ENCODE measurements around the gene NRXN3. TPM values are rescaled to one million over a fixed set of nuclear protein-coding genes. Genes with fewer than 3 reads are reported as not detected.

The NRXN3 gene
- total and polyA plus RNA-seq, 2 experiments from 2014 or later = 1.0 to 1.8 TPM

DNA sequence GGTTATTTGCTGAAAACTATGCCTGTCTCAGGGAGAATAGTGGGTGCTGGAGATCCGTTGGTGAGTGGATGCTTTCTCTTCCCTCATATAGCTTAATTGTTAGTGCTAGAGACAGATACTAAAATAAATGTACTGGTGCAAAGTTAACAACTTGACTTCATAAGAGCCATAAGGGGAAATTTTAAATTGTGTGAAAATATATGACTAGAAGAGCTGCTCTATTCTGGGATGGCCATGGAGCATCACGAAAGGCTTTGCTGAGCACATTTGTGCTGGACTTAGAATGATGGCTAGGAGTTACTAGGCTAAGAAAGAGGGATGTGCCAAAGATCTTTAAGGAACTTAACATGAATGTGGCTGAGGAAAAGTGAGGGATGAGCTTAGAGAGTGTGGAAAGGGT is 668.8 kb downstream of the NRXN3 start:
- Mint-ChIP-seq H3K4me3 (no peak overlapping the region), H3K27me3 (ENCODE audit: insufficient read depth, low read depth, poor library complexity) (peaks cover 2% of the 10 kb centered on the region), H3K36me3 (ENCODE audit: low read depth) (peaks cover 13% of the 10 kb centered on the region; the same call in 2 of the 3 replicates), H3K27ac (no peak overlapping the region), H3K9me3 (peaks cover 7% of the 10 kb centered on the region; the same call in 2 of the 3 replicates), H3K4me1 (peaks cover 22% of the 10 kb centered on the region)
- Histone ChIP-seq H2AFZ (no peak overlapping the region), H3K27ac (ENCODE audit: low read depth) (no peak overlapping the region), H3K4me3 (no peak overlapping the region), H3K36me3 (ENCODE audit: insufficient read depth) (0 out of 2 replicates have a peak, but pooled peaks cover 5% of the 10 kb centered on the region), H3K27me3 (ENCODE audit: insufficient read depth) (no peaks in the 10 kb centered on the region), H3K4me1 (ENCODE audit: insufficient read depth) (no peaks in the 10 kb centered on the region), H3K79me2 (replicated peaks; ENCODE audit: insufficient read depth) (no peaks in the 10 kb centered on the region), H3K9me2 (ENCODE audit: insufficient read depth) (no peaks in the 10 kb centered on the region), H3F3A (replicated peaks; ENCODE audit: low read depth) (no peaks in the 10 kb centered on the region), H3K4me2 (no peak overlapping the region), H4K20me1 (replicated peaks; ENCODE audit: insufficient read depth) (no peaks in the 10 kb centered on the region)
- TF ChIP-seq EZH2phosphoT487 (IDR thresholded peaks at IDR 0.05; ENCODE audit: unreplicated experiment) = no peak
- ATAC-seq = no peak
- DNase-seq (ENCODE audit: low spot score) = no peak

GRCh38 chr14:78840898-78841297 is 670.7 kb downstream of the NRXN3 start:
- Histone ChIP-seq H3K27me3 (ENCODE audit: insufficient read depth) (no peaks in the 10 kb centered on the region), H3K4me1 (ENCODE audit: insufficient read depth) (no peaks in the 10 kb centered on the region), H4K20me1 (replicated peaks; ENCODE audit: insufficient read depth) (no peaks in the 10 kb centered on the region), H3K4me3 (no peak overlapping the region), H3K27ac (ENCODE audit: low read depth) (no peak overlapping the region), H2AFZ (no peak overlapping the region), H3F3A (replicated peaks; ENCODE audit: low read depth) (no peaks in the 10 kb centered on the region), H3K9me2 (ENCODE audit: insufficient read depth) (no peaks in the 10 kb centered on the region), H3K36me3 (ENCODE audit: insufficient read depth) (0 out of 2 replicates have a peak, but pooled peaks cover 5% of the 10 kb centered on the region), H3K4me2 (no peak overlapping the region), H3K79me2 (replicated peaks; ENCODE audit: insufficient read depth) (no peaks in the 10 kb centered on the region)
- peaks cover 7% of the 10 kb centered on the region; the same call in 2 of the 3 replicates for H3K9me3 Mint-ChIP-seq
- ATAC-seq (no peak), DNase-seq (ENCODE audit: low spot score) (no peak)
- H3K36me3 Mint-ChIP-seq (ENCODE audit: low read depth) = peaks cover 16% of the 10 kb centered on the region; the same call in 2 of the 3 replicates
- no peaks in the 10 kb centered on the region for H3K27me3 Mint-ChIP-seq (ENCODE audit: insufficient read depth, low read depth, poor library complexity)
- no peak overlapping the region for H3K4me3 Mint-ChIP-seq
- H3K27ac Mint-ChIP-seq = no peak overlapping the region
- peaks cover 18% of the 10 kb centered on the region for H3K4me1 Mint-ChIP-seq
- TF ChIP-seq CREB1 (CRISPR knock-in tag; IDR thresholded peaks at IDR 0.05; ENCODE audit: low read depth) (no peak), NANOG (IDR thresholded peaks at IDR 0.05; ENCODE audit: borderline replicate concordance) (no peak), EZH2 (IDR thresholded peaks at IDR 0.05; ENCODE audit: low read depth, unreplicated experiment) (no peak), ZNF114 (CRISPR knock-in tag; IDR thresholded peaks at IDR 0.05) (no peak), EZH2phosphoT487 (IDR thresholded peaks at IDR 0.05; ENCODE audit: unreplicated experiment) (no peak), ZNF331 (CRISPR knock-in tag; IDR thresholded peaks at IDR 0.05; ENCODE audit: low read depth) (no peak), JUNB (IDR thresholded peaks at IDR 0.05; ENCODE audit: unreplicated experiment) (no peak), STAT1 (IDR thresholded peaks at IDR 0.05; ENCODE audit: unreplicated experiment) (no peak)
- TF ChIP-seq, protein P1, sequence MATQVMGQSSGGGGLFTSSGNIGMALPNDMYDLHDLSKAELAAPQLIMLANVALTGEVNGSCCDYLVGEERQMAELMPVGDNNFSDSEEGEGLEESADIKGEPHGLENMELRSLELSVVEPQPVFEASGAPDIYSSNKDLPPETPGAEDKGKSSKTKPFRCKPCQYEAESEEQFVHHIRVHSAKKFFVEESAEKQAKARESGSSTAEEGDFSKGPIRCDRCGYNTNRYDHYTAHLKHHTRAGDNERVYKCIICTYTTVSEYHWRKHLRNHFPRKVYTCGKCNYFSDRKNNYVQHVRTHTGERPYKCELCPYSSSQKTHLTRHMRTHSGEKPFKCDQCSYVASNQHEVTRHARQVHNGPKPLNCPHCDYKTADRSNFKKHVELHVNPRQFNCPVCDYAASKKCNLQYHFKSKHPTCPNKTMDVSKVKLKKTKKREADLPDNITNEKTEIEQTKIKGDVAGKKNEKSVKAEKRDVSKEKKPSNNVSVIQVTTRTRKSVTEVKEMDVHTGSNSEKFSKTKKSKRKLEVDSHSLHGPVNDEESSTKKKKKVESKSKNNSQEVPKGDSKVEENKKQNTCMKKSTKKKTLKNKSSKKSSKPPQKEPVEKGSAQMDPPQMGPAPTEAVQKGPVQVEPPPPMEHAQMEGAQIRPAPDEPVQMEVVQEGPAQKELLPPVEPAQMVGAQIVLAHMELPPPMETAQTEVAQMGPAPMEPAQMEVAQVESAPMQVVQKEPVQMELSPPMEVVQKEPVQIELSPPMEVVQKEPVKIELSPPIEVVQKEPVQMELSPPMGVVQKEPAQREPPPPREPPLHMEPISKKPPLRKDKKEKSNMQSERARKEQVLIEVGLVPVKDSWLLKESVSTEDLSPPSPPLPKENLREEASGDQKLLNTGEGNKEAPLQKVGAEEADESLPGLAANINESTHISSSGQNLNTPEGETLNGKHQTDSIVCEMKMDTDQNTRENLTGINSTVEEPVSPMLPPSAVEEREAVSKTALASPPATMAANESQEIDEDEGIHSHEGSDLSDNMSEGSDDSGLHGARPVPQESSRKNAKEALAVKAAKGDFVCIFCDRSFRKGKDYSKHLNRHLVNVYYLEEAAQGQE (IDR thresholded peaks at IDR 0.05; ENCODE audit: unreplicated experiment) = no peak
- TF ChIP-seq, protein P2, sequence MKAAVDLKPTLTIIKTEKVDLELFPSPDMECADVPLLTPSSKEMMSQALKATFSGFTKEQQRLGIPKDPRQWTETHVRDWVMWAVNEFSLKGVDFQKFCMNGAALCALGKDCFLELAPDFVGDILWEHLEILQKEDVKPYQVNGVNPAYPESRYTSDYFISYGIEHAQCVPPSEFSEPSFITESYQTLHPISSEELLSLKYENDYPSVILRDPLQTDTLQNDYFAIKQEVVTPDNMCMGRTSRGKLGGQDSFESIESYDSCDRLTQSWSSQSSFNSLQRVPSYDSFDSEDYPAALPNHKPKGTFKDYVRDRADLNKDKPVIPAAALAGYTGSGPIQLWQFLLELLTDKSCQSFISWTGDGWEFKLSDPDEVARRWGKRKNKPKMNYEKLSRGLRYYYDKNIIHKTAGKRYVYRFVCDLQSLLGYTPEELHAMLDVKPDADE (IDR thresholded peaks at IDR 0.05) = no peak
- TF ChIP-seq, protein P3, sequence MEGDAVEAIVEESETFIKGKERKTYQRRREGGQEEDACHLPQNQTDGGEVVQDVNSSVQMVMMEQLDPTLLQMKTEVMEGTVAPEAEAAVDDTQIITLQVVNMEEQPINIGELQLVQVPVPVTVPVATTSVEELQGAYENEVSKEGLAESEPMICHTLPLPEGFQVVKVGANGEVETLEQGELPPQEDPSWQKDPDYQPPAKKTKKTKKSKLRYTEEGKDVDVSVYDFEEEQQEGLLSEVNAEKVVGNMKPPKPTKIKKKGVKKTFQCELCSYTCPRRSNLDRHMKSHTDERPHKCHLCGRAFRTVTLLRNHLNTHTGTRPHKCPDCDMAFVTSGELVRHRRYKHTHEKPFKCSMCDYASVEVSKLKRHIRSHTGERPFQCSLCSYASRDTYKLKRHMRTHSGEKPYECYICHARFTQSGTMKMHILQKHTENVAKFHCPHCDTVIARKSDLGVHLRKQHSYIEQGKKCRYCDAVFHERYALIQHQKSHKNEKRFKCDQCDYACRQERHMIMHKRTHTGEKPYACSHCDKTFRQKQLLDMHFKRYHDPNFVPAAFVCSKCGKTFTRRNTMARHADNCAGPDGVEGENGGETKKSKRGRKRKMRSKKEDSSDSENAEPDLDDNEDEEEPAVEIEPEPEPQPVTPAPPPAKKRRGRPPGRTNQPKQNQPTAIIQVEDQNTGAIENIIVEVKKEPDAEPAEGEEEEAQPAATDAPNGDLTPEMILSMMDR (conservative IDR thresholded peaks at IDR 0.05; ENCODE audit: low read depth in 2 of 2) = no peak

All from GM23338 (cell line).